ENCODE results near the gene IRS4. TPM values are rescaled to one million over a fixed set of nuclear protein-coding genes. Genes with fewer than 3 reads are reported as not detected.

IRS4 gene
- 0.10 TPM in 1 of 2 replicates, not detected in the other for total RNA-seq (2022)
- Bru-seq, nascent RNA, result percentile 12 among the genes with signal in this experiment
- not detected for BruChase-seq, experiment 1, labeled RNA remaining after a 6-hour chase
- BruChase-seq, experiment 2, labeled RNA remaining after a 2-hour chase, result percentile 12 among the genes with signal in this experiment
- long read RNA-seq, result 0 reads

- intact Hi-C loops (cut with micrococcal nuclease; ENCODE audit: unreplicated experiment), result no loop called here
- Mint-ChIP-seq H3K9me3 (ENCODE audit: low read depth, unreplicated experiment) (no peaks in the 10 kb centered on the region), H3K4me1 (ENCODE audit: low read depth, unreplicated experiment) (no peaks in the 10 kb centered on the region), H3K36me3 (ENCODE audit: insufficient read depth, unreplicated experiment) (no peaks in the 10 kb centered on the region), H3K27me3 (ENCODE audit: unreplicated experiment) (peaks cover 71% of the 10 kb centered on the region), H3K27ac (ENCODE audit: unreplicated experiment) (no peak within 1 kb of the TSS), H3K4me3 (ENCODE audit: low read depth, unreplicated experiment) (peak within 1 kb of the TSS; percentile 69)
- BruUV-seq (replicated peaks), result no TSS peak
- TF ChIP-seq CTCF (IDR thresholded peaks at IDR 0.05; ENCODE audit: unreplicated experiment), result no peak
- CTCF ChIA-PET, result no interaction called here
- peak; percentile 19 for DNase-seq
These were observed at the start of gene IRS4 for GRCh38 chrX:108736509-108737479. Gene IRS4, minus strand, starts transcription at chrX:108736563.

- CTCF ChIA-PET, result no interaction called here
- intact Hi-C loops (cut with micrococcal nuclease; ENCODE audit: unreplicated experiment), result no loop called here
- Mint-ChIP-seq H3K27ac (ENCODE audit: unreplicated experiment) (no peak overlapping the region), H3K4me1 (ENCODE audit: low read depth, unreplicated experiment) (no peaks in the 10 kb centered on the region), H3K27me3 (ENCODE audit: unreplicated experiment) (no peaks in the 10 kb centered on the region), H3K4me3 (ENCODE audit: low read depth, unreplicated experiment) (no peak overlapping the region), H3K36me3 (ENCODE audit: insufficient read depth, unreplicated experiment) (no peaks in the 10 kb centered on the region), H3K9me3 (ENCODE audit: low read depth, unreplicated experiment) (peaks cover 12% of the 10 kb centered on the region)
- no peak for TF ChIP-seq CTCF (IDR thresholded peaks at IDR 0.05; ENCODE audit: unreplicated experiment)
- no TSS peak for BruUV-seq (replicated peaks)
- no peak for DNase-seq
These were observed 36.2 kb upstream of the IRS4 start for GRCh38 chrX:108772549-108772948.

- no peak for TF ChIP-seq CTCF (IDR thresholded peaks at IDR 0.05; ENCODE audit: unreplicated experiment)
- intact Hi-C loops (cut with micrococcal nuclease; ENCODE audit: unreplicated experiment), result no loop called here
- H3K36me3 Mint-ChIP-seq (ENCODE audit: insufficient read depth, unreplicated experiment), result no peaks in the 10 kb centered on the region
- CTCF ChIA-PET, result no interaction called here
- no peak for DNase-seq
- H3K9me3 Mint-ChIP-seq (ENCODE audit: low read depth, unreplicated experiment), result no peaks in the 10 kb centered on the region
- no peak overlapping the region for H3K27ac Mint-ChIP-seq (ENCODE audit: unreplicated experiment)
- BruUV-seq (replicated peaks), result no TSS peak
- H3K27me3 Mint-ChIP-seq (ENCODE audit: unreplicated experiment), result no peaks in the 10 kb centered on the region
- no peaks in the 10 kb centered on the region for H3K4me1 Mint-ChIP-seq (ENCODE audit: low read depth, unreplicated experiment)
- H3K4me3 Mint-ChIP-seq (ENCODE audit: low read depth, unreplicated experiment), result no peak overlapping the region
These were observed 27.2 kb upstream of the IRS4 start for GRCh38 chrX:108763559-108763958.

GRCh38 chrX:108740299-108740774, 4.0 kb upstream of the IRS4 start:
- Mint-ChIP-seq H3K27me3 (ENCODE audit: unreplicated experiment) (peaks cover 56% of the 10 kb centered on the region), H3K9me3 (ENCODE audit: low read depth, unreplicated experiment) (no peaks in the 10 kb centered on the region), H3K27ac (ENCODE audit: unreplicated experiment) (no peak overlapping the region), H3K36me3 (ENCODE audit: insufficient read depth, unreplicated experiment) (no peaks in the 10 kb centered on the region), H3K4me1 (ENCODE audit: low read depth, unreplicated experiment) (no peaks in the 10 kb centered on the region), H3K4me3 (ENCODE audit: low read depth, unreplicated experiment) (no peak overlapping the region)
- intact Hi-C loops (cut with micrococcal nuclease; ENCODE audit: unreplicated experiment), result no loop called here
- no peak for TF ChIP-seq CTCF (IDR thresholded peaks at IDR 0.05; ENCODE audit: unreplicated experiment)
- CTCF ChIA-PET, result no interaction called here
- no peak for DNase-seq
- no TSS peak for BruUV-seq (replicated peaks)

All from Calu3 (cell line).